Mucosa of stomach (tissue), 1 donor: ENCODE data around the gene SORBS1.

Experiments
- H3K27me3 ChIP-seq: one replicate; pipeline ENCODE4 v1.7.0; 2013; ENCODE audit warnings: mild to moderate bottlenecking, low read length; ENCODE audit not compliant: control insufficient read depth, insufficient read depth
- H3K36me3 ChIP-seq: one replicate; pipeline ENCODE4 v1.7.0; 2013; ENCODE audit warnings: low read length; ENCODE audit not compliant: control insufficient read depth, insufficient read depth
- H3K4me1 ChIP-seq: one replicate; pipeline ENCODE4 v1.7.0; 2013; ENCODE audit warnings: mild to moderate bottlenecking, low read length; ENCODE audit not compliant: control insufficient read depth, insufficient read depth
- H3K4me3 ChIP-seq: one replicate; pipeline ENCODE4 v1.7.0; 2013; ENCODE audit warnings: low read length
- H3K9ac ChIP-seq: one replicate; pipeline ENCODE4 v1.7.0; 2013; ENCODE audit warnings: mild to moderate bottlenecking, low read length, moderate library complexity
- H3K9me3 ChIP-seq: one replicate; pipeline ENCODE4 v1.7.0; 2013; ENCODE audit warnings: mild to moderate bottlenecking, low read length, moderate library complexity; ENCODE audit not compliant: control insufficient read depth
- donor health status: Pancreatic carcinoma.

Gene SORBS1

GRCh38 chr10:95282107-95282506 lies 279.1 kb downstream of the SORBS1 start:
- Histone ChIP-seq H3K4me1 (peaks cover 61% of the 10 kb centered on the region), H3K36me3 (no peaks in the 10 kb centered on the region), H3K9ac (no peak overlapping the region), H3K27me3 (no peaks in the 10 kb centered on the region), H3K4me3 (no peak overlapping the region), H3K9me3 (no peaks in the 10 kb centered on the region)

GRCh38 chr10:95281206-95281605 lies 280.0 kb downstream of the SORBS1 start:
- no peaks in the 10 kb centered on the region for H3K36me3 ChIP-seq
- no peak overlapping the region for H3K9ac ChIP-seq
- peaks cover 61% of the 10 kb centered on the region for H3K4me1 ChIP-seq
- H3K27me3 ChIP-seq, result no peaks in the 10 kb centered on the region
- H3K4me3 ChIP-seq, result no peak overlapping the region
- H3K9me3 ChIP-seq, result no peaks in the 10 kb centered on the region

DNA sequence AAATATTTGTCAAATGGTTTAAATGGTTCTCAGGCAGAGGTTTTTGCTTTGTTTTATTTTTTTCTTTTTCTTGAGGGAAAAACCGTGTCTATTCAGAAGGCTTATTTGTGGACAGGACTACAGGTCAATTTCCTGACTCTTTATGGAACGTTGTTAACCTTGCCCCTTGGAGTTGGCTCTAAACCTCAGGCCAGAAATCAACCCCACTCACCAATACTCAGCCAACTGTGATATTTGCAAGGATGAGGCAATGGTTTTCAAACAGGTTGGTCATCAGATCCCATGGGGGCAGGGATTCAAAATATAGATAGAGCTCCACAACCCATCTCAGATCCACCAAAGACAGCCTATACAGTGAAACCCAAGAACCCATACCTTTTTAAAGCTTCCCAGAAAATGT lies 280.5 kb downstream of the SORBS1 start:
- no peaks in the 10 kb centered on the region for H3K36me3 ChIP-seq
- no peak overlapping the region for H3K9ac ChIP-seq
- no peaks in the 10 kb centered on the region for H3K27me3 ChIP-seq
- H3K4me1 ChIP-seq, result peaks cover 64% of the 10 kb centered on the region
- H3K9me3 ChIP-seq, result no peaks in the 10 kb centered on the region
- H3K4me3 ChIP-seq, result no peak overlapping the region

DNA sequence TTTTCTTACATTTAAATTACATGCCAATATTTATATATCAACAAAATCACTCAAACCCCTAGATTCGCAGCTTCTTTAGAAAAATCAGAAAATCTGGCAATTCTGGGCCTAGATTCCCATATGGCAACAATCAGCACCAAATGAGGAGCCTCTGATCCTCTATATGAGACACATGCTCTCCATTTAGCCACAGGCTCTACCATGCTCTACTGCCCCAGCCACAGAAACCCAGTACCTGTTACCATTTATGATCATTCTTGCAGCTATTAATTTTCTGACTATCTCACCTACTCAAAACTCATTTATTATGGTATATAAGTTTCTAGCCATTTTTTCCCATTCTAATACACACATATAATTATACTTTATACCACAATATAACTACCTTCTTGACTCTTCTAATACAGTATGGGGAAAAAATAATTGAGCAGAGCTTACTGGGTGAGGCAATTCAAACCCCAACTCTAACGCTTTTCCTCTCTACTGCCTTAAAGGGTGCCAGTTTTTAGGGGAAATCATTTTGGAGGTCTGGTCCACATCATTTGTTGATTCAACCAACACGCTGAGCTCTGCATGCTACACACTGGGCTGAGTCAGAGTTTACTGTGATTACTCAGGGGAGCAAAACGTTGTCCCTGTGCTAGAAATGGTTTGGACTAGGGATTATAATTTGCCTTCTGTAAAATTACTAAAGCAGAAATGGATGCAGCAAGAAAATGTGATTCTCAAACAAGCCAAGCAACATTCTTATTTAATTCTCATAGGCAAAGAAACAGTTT lies 281.9 kb downstream of the SORBS1 start:
- peak overlapping the region; percentile 18 for H3K9ac ChIP-seq
- no peaks in the 10 kb centered on the region for H3K27me3 ChIP-seq
- peaks cover 68% of the 10 kb centered on the region for H3K4me1 ChIP-seq
- no peaks in the 10 kb centered on the region for H3K9me3 ChIP-seq
- no peaks in the 10 kb centered on the region for H3K36me3 ChIP-seq
- H3K4me3 ChIP-seq, result no peak overlapping the region

GRCh38 chr10:95278061-95278988 lies 282.8 kb downstream of the SORBS1 start:
- H3K4me1 ChIP-seq, result peaks cover 76% of the 10 kb centered on the region
- H3K27me3 ChIP-seq, result no peaks in the 10 kb centered on the region
- H3K4me3 ChIP-seq, result no peak overlapping the region
- H3K9ac ChIP-seq, result no peak overlapping the region
- no peaks in the 10 kb centered on the region for H3K36me3 ChIP-seq
- no peaks in the 10 kb centered on the region for H3K9me3 ChIP-seq

DNA sequence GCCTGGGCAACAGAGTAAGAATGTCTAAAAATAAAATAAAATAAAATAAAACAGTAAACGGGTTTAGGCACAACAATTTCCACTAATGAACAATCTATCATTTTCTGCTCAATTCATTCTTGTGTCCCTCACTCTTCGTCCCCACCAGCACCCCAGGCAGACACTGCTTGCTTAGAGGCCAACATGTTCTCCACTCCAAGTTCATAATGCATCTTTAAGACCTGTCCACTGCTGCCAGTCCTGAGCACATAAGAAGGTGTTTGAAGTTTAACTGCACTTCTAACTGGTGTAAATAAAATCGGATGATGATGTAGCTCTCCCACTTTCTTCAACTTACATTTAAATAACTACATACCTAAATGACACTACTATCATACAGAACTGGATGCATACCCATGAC lies 283.6 kb downstream of the SORBS1 start:
- Histone ChIP-seq H3K36me3 (no peaks in the 10 kb centered on the region), H3K9me3 (no peaks in the 10 kb centered on the region), H3K4me1 (peaks cover 82% of the 10 kb centered on the region), H3K27me3 (no peaks in the 10 kb centered on the region), H3K4me3 (no peak overlapping the region), H3K9ac (no peak overlapping the region)

DNA sequence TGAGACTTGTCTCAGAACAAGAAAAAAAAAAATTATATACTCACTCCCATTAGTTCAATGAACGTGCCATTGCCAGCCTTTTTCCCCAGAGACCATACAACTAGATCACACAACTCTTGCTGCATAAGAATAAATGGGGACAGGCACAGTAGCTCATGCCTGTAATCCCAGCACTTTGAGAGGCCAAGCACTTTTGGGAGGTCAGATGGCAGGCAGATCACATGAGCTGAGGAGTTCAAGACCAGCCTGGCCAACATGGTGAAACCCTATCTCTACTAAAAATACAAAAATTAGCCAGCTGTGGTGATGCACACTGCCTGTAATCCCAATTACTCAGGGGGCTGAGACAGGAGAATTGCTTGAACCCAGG lies 284.0 kb downstream of the SORBS1 start:
- H3K4me3 ChIP-seq, result no peak overlapping the region
- H3K36me3 ChIP-seq, result no peaks in the 10 kb centered on the region
- no peaks in the 10 kb centered on the region for H3K9me3 ChIP-seq
- peaks cover 80% of the 10 kb centered on the region for H3K4me1 ChIP-seq
- no peaks in the 10 kb centered on the region for H3K27me3 ChIP-seq
- H3K9ac ChIP-seq, result no peak overlapping the region

DNA sequence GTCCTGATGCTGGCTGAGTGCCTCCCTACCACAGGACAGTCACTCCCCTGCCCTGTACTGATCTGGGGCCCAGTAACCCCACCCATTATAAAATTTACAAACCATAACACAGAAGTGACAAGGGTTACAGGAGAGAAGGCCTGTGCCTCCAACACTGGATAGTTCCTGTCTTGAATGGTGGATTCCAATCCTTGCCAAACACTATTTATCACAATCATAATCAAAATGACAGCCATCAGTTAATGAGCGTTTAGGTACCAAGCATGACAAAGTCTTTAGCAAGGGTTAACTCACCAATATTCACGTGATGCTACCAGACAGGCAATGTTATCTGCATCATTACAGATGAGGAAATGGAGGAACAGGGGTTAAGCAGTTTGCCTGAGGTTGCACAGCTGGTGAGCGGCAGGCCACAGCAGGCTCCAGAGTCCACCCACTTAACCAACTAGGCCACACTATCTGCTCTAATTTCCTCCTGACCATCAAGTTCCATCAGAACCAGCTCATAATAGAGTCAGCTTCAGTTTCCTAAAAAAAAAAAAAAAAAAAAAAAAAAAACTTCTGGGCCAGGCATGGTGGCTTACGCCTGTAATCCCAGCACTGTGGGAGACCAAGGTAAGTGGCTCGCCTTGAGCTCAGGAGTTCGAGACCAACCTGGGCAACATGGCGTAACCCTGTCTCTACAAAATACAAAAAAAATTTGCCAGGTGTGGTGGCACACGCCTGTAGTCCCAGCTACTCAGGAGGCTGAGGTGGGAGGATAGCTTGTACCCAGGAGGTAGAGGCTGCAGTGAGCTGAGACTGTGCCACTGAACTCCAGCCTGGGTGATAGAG lies 284.6 kb downstream of the SORBS1 start:
- peak overlapping the region; percentile 44 for H3K9ac ChIP-seq
- no peaks in the 10 kb centered on the region for H3K36me3 ChIP-seq
- peaks cover 76% of the 10 kb centered on the region for H3K4me1 ChIP-seq

DNA sequence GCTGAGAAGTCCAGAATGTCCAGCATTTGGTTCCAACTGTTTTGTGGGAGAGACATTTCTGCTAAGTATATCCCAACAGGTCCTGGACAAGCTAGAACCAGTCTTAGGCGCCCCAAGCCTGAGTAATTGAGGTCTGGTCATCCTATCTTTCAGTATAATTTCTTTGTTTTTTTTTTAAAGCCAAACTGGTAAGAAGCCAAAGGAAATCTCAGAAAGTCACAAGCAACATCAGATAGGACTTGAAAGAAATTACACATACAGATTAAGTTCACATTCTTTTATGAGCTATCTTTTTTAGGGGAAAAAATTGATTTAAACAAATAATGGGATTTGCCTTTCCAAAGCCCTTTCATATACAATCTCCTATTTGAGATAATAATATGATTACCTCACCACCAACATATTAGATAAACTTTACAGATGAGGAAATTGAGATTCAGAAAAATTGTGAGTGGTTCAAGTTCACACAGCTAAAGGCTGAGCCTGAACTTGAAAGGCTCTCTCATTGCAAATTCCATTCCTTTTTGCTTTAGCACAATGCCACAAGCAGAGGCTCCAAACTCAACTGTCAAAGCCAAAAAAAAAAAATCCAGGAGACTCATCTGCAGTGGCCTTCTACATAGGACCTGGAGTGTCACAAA lies 285.3 kb downstream of the SORBS1 start:
- Histone ChIP-seq H3K4me1 (peaks cover 75% of the 10 kb centered on the region), H3K27me3 (no peaks in the 10 kb centered on the region), H3K4me3 (no peak overlapping the region), H3K36me3 (no peaks in the 10 kb centered on the region), H3K9me3 (no peaks in the 10 kb centered on the region), H3K9ac (peak overlapping the region; percentile 44)

More for the DNA sequence above, 284.6 kb downstream of the SORBS1 start:
- Histone ChIP-seq H3K4me3 (no peak overlapping the region), H3K9me3 (no peaks in the 10 kb centered on the region), H3K27me3 (no peaks in the 10 kb centered on the region)

- H3K27me3 ChIP-seq, result no peaks in the 10 kb centered on the region
- H3K36me3 ChIP-seq, result no peaks in the 10 kb centered on the region
- no peaks in the 10 kb centered on the region for H3K9me3 ChIP-seq
- no peak overlapping the region for H3K4me3 ChIP-seq
- peaks cover 61% of the 10 kb centered on the region for H3K4me1 ChIP-seq
- H3K9ac ChIP-seq, result peak overlapping the region; percentile 30
Observed at GRCh38 chr10:95273393-95274312, 287.5 kb downstream of the SORBS1 start.

DNA sequence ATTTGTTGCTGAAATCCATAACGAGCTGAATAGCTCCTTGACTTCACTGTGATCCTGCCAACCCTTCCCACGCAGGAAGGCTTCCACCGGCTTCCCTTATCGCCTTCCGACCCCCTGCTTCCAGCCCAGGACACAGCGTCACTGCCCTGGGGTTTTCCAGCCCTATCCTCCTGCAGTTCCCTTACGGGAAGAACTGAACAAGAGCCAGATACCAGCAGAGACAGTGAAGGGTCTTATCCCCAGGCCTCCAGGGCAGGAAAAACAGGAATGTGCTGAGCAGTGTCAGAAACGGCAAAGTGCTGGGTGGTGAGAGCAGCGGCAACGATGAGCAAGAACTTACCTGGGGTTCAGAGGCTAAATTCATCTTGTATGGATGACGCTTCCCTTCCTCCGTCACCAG lies 292.7 kb downstream of the SORBS1 start:
- no peak overlapping the region for H3K4me3 ChIP-seq
- H3K27me3 ChIP-seq, result no peaks in the 10 kb centered on the region
- H3K4me1 ChIP-seq, result peaks cover 49% of the 10 kb centered on the region
- H3K9ac ChIP-seq, result no peak overlapping the region
- no peaks in the 10 kb centered on the region for H3K9me3 ChIP-seq
- H3K36me3 ChIP-seq, result peaks cover 4% of the 10 kb centered on the region
